Activated CD8-positive, alpha-beta memory T cell treated with anti-CD3 and anti-CD28 coated beads, Interleukin-2, amount 50 U/mL, for 48 hours (primary cell): ENCODE data around the gene FOXL3.

Experiments used
- DNase-seq: peaks from one replicate; pipeline ENCODE4 v3.0.0-alpha.2; 2020

FOXL3 gene

GRCh38 chr7:304574-305409 is 14.8 kb downstream of the FOXL3 start:
- no peak for DNase-seq

GRCh38 chr7:305410-306151 is 15.6 kb downstream of the FOXL3 start:
- DNase-seq, result no peak

- DNase-seq, result no peak
Observed at GRCh38 chr7:307970-308369, 18.0 kb downstream of the FOXL3 start.

GRCh38 chr7:309586-310228 is 19.7 kb downstream of the FOXL3 start:
- no peak for DNase-seq

- no peak for DNase-seq
Observed at GRCh38 chr7:311131-311680, 21.2 kb downstream of the FOXL3 start.

GRCh38 chr7:311796-312195 is 21.8 kb downstream of the FOXL3 start:
- no peak for DNase-seq

GRCh38 chr7:312424-312823 is 22.5 kb downstream of the FOXL3 start:
- DNase-seq, result no peak

GRCh38 chr7:314853-315252 is 24.9 kb downstream of the FOXL3 start:
- no peak for DNase-seq

- no peak for DNase-seq
Observed at GRCh38 chr7:315516-316265, 25.7 kb downstream of the FOXL3 start.

- DNase-seq, result no peak
Observed at GRCh38 chr7:317643-318405, 27.9 kb downstream of the FOXL3 start.

- no peak for DNase-seq
Observed at GRCh38 chr7:318476-318875, 28.5 kb downstream of the FOXL3 start.

- no peak for DNase-seq
Observed at GRCh38 chr7:318878-319661, 29.1 kb downstream of the FOXL3 start.

- DNase-seq, result no peak
Observed at GRCh38 chr7:320297-320696, 30.3 kb downstream of the FOXL3 start.

GRCh38 chr7:322111-322671 is 32.2 kb downstream of the FOXL3 start:
- peak; percentile 99 for DNase-seq

GRCh38 chr7:322708-323111 is 32.7 kb downstream of the FOXL3 start:
- DNase-seq, result no peak

GRCh38 chr7:323410-323809 is 33.4 kb downstream of the FOXL3 start:
- no peak for DNase-seq

- no peak for DNase-seq
Observed at GRCh38 chr7:324011-324410, 34.0 kb downstream of the FOXL3 start.

- no peak for DNase-seq
Observed at GRCh38 chr7:325051-325798, 35.3 kb downstream of the FOXL3 start.

- no peak for DNase-seq
Observed at GRCh38 chr7:325811-326210, 35.8 kb downstream of the FOXL3 start.

- DNase-seq, result no peak
Observed at GRCh38 chr7:326273-326672, 36.3 kb downstream of the FOXL3 start.
